NCI-H1092 (cell line): ENCODE results near the gene PGRMC1.
A peak's percentile ranks its signal among the peaks of the same experiment; 100 is the strongest.
"Not testable (repeated sequence)": the region's sequence is repeated elsewhere in the genome, so short reads cannot be mapped to it uniquely, and the experiment has no call there.

ENCODE experiments used
- DNase-seq: peaks from one replicate; lab custom pipeline; 2025; lab: John Stamatoyannopoulos, UW

The PGRMC1 gene

DNA sequence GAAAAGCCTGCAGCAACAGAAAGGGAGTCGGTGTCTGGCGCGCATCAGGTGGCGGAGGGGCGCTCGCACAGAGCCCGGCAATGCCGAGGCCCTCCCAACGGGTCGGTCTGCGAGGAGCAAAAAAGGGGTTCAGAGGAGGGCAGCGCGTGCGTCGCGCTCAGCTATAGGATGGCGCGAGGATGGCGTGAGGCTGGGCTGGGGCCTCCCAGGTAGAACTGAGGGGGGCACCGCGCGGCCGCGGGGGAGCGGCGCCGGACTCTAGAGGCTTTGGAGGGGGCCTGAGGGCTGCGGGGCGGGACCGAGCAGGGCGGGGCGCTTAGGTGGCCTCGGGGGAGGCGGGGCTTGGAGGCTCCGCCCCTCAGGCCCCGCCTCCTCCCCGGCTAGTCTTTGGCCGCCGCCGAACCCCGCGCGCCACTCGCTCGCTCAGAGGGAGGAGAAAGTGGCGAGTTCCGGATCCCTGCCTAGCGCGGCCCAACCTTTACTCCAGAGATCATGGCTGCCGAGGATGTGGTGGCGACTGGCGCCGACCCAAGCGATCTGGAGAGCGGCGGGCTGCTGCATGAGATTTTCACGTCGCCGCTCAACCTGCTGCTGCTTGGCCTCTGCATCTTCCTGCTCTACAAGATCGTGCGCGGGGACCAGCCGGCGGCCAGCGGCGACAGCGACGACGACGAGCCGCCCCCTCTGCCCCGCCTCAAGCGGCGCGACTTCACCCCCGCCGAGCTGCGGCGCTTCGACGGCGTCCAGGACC is at the start of gene PGRMC1:
TSS of gene PGRMC1 (plus strand) at position 414 of the 751 bp plus-strand sequence. CDS start at position 493, 79 bp downstream.
- peak; percentile 71 for DNase-seq

DNA sequence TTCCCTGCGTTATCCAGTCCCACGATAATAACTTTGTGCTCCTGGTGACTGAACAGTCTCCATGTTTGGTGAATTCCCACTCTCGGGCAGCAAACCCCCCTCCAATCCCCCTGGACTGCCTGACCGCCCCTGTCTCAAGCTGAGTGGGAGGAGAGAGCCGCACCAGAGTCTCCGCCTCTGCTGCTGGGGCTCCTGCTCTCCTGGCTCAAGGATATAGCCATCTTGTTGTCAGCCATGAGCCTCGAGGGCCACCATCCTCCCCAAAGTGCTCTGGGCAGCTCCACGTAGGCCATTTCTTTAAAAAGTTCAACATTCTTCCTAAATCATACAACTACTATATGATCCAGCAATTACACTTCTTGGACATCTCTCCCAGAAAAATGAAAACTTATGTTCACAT is 49.3 kb upstream of the PGRMC1 start:
- no peak for DNase-seq

- no peak for DNase-seq
These were observed 48.8 kb upstream of the PGRMC1 start for GRCh38 chrX:119187298-119187697.

GRCh38 chrX:119189115-119189514 is 47.0 kb upstream of the PGRMC1 start:
- no peak for DNase-seq

DNA sequence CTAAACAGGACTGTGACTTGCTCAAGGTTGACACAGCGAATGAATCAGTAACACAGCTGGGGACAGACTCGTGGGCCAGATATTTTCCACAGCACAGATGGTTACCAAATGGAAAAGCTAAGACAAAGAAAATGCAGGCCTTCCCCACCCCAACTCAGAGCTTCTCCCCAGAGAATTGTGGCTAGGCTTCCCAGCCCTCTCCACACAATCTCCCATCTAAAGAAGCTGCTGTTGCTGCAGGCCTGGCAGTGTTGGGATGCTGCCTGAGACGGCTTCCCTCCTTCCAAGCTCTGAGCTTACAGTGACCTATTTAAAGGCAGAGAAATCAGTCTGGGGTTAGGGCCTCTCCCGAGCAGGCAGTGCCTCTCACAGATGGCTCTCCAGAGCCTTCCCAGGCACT is 46.5 kb upstream of the PGRMC1 start:
- DNase-seq: no peak

DNA sequence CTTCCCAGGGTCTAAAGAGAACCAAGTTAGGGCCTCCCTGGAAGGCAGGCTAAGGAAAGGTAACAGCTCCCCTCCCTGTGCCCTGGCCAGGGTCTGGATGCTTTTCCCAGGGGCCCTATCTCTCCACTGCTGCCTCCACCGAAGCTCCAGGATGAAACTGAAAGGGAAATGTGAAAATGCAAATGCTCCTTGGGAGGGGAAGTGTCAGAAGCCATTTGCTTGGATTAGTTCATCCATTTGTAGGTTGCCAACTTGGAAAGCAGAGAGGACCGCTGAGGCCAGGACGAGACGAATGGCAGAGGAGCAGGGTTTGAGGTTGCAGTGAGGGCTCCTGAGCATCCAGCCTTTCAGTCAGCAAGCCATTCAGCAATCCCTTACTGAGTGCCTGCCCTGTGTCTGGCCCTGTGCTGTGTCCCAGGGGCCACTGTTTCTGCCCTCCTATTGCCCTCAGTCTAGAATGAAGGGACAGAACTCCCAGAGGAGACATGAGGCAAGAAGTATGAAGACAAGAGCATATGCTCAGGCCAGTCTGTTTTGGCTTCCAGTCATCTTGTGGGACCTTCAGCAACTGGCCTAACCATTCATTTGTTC is 45.9 kb upstream of the PGRMC1 start:
- no peak for DNase-seq

DNA sequence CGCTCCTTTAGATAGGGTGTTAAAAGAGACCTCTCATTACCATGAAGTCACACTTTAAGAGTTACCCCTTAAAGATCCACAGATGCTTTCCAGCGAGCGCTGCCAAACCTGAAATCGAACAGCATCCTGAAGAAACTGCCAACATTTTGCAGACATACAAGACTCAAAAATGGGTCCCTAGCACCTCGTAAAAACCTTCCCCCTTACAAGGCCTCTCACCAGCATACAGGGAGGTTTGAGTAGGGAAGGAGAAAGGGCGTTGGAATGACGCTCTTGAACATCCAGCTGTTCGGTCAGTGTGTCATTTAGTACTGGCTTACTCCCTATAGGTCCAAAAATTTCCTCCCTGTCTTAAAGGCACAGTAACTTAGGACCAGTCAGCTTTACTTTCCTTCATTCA is 45.3 kb upstream of the PGRMC1 start:
- no peak for DNase-seq

- DNase-seq: no peak
These were observed 41.5 kb upstream of the PGRMC1 start for GRCh38 chrX:119194621-119195020.

- no peak for DNase-seq
These were observed 34.5 kb upstream of the PGRMC1 start for GRCh38 chrX:119201570-119201969.

DNA sequence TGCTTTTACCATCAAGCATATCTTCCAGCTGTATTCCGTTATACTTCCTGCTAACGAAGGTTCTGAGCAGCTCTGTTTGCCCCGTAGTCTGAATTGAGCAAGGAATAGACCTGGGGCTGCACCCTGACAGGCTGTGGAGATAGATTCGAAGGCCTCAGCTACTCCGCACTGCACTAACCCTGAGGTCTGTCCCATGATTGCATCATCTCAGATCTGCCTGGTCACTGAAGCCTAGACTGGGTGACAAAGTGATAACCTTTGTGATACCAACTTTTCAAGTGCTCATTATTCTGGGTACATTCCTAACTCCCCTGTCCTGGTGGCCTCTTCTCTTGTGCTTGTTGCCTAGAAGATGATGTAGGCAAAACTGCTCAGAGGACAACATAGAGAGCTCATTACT is 29.9 kb upstream of the PGRMC1 start:
- no peak for DNase-seq

GRCh38 chrX:119207483-119207882 is 28.6 kb upstream of the PGRMC1 start:
- DNase-seq: not testable (repeated sequence)

GRCh38 chrX:119208401-119209057 is 27.6 kb upstream of the PGRMC1 start:
- no peak for DNase-seq

- not testable (repeated sequence) for DNase-seq
These were observed 25.0 kb upstream of the PGRMC1 start for GRCh38 chrX:119210931-119211648.

DNA sequence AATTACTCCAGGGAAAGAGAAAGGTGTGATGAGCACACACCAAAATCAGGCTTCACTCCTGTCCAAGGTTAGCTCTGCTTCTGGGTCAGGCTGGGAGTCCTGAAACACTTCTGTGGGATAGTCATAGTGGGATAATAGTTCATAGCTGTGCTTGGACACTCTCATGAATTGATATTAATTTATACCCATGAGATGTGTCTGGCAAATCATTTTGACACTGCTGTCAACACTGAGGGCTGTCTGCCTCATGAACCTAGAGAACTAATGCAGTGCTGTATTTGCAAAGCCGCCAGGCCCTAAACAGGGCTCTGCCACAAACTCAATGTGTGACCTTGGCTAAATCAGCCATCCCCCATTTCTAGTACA is 24.5 kb upstream of the PGRMC1 start:
- DNase-seq: no peak

- no peak for DNase-seq
These were observed 17.9 kb upstream of the PGRMC1 start for GRCh38 chrX:119218198-119218597.

GRCh38 chrX:119222932-119223331 is 13.2 kb upstream of the PGRMC1 start:
- no peak for DNase-seq

DNA sequence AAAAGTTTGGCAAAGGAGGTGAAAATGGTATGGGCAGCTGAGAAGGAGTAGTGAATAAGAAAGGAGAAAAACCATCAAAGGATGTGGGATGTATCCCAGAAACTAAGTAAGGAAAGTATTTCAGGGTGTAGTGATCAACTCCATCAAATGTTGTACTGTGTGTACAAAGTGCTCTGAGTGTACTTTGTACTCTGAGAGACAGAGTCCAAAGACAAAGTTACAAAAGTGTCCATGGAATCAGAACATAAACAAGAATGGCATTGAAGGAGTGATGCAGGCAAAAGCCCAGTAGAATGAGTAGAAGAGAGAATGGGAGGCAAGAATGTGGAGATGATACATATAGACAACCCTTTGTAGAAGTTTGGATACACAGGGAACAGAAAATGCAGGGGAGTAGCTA is 12.3 kb upstream of the PGRMC1 start:
- no peak for DNase-seq

DNA sequence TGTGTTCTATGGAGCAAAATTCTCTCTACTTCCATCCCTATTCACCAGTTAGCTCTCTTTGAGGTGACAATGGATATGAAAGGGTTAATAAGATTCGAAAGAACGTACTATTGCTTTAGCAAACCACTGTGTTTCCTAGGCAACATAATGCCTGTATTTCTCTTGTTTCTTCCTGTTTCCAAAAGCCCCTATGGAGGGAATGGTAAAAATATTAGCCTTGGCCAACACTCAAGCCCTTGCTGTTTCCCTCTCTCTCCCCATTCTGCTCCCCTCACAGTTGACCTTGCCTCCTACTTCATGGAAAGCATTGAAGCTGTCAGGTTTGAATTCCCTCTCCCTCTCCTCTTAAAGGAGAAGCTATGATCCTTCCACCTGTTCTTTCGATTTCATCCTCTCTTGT is 9.6 kb upstream of the PGRMC1 start:
- DNase-seq: no peak

DNA sequence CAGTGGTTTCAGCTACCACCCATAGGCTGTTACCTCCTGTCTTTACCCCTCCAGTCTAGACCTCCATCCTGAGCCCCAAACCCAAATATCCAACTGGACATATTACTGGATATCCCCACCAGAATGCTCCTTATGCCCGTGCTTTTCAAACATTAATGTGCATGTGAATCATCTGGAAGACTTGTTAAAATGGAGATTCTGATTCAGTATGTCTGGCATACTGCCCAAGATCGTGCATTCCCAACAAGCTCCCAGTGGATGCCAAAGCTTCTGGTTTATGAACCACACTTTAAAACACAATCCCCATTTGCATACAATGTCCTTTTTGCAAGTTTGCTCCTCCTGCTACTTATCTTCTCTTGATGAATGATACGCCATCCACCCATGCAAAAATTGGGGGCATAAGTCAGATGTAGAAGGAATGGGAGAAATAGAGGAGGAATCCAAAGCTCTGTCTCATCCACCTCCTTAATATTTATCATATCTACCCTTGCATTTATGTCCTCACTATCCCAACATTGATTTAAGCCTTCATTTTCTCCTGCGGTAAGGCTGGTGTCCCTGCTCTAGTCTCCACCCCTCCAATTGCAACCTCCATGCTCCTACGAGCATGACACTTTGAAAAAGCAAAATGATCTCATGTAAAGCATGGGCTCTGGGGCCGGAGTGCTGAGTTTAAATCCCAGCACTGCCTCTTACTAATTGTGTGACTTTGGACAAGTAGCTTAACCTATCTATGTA is 7.4 kb upstream of the PGRMC1 start:
- DNase-seq: no peak

DNA sequence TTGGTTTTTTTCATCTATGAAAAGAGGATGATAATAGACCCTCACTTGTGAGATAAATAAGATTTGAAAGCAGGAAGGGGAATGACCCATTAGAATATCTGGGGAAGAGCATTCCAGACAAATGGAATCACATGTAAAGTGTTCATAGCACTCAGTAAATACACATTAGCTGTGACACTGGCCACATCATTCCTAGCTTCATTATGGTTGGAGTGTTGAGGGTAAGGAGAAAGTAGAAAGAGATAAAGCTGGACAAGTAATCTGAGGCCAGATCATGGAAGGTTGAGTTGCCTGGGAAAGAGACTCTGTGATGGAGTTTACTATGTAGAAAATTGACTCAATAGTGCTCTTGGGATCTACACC is 6.9 kb upstream of the PGRMC1 start:
- no peak for DNase-seq

- no peak for DNase-seq
These were observed 5.2 kb upstream of the PGRMC1 start for GRCh38 chrX:119230850-119231249.

DNA sequence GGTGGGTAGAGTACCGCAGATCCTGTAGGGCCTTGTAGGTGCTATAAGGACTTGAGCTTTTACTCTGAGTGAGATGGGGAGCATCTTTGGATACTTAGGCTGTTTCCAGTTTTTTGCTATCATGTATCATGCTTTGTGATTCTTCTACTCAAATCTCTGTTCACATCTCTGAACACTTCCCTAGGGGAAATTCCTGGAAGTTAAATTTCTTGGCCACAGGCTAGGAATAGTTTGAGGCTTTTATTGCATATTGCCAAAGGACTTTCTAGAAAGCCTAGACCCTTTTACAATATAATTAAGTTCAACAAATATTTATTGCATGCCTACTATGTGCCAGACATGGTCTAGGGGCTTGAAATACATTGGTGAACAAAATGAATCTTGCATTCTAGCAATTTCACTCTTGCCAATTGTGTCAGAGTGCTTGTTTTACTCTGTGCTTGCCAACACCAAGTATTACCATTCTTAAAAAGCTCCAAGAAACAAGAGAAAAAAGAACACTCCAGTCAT is 4.1 kb upstream of the PGRMC1 start:
- no peak for DNase-seq
